Measurements from ENCODE around the gene COL24A1. TPM values are rescaled to one million over a fixed set of nuclear protein-coding genes. Genes with fewer than 3 reads are reported as not detected.
A peak's percentile ranks its signal among the peaks of the same experiment; 100 is the strongest.

COL24A1 gene
- total and polyA plus RNA-seq, 2 of the 13 experiments (the other 11 are each of a cell fraction or from before 2014, with no cell fraction given) = 0.04 to 0.13 TPM

DNA sequence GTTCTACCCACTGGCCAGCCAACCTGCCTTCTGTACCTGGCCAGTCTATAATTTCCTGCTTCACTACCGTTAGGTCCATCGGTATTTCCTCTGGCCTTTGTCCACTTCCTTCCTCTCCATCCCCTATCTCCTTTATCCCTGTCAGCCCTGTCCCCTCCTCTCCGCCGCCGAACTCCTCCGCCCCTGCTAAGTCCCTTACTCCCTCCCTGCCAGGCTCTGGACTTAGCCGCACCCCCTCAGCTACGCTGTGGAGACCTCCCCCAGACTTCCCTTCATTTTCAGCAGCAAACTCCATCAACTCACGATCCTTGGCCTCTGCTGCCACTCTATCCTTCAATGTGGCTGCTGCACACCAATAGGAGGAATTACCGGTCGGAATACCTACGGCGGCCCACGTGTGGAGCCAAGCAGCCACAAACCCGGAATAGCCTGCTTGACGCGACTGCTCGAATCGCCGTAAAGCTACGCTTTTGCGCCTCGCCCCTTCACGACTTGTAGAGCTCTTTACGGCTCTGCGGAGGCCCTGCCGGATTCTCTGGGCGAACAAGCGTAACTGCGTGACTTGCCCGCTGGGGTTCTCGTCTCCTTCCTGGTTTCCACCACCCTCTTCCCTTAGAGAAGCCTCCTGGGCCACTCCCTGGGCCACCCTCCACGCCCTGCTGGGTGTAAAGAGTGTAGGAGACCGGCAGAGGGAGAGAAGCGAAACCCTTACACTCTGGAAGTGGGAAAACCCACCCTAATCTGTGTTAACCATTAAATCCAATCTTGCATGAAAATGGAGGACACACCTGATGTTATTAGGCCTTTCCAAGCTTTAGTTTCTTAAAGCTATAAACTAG lies 448.4 kb downstream of the COL24A1 start, which contains the start of gene ZNHIT6 (continued):
- TF ChIP-seq, protein P1, sequence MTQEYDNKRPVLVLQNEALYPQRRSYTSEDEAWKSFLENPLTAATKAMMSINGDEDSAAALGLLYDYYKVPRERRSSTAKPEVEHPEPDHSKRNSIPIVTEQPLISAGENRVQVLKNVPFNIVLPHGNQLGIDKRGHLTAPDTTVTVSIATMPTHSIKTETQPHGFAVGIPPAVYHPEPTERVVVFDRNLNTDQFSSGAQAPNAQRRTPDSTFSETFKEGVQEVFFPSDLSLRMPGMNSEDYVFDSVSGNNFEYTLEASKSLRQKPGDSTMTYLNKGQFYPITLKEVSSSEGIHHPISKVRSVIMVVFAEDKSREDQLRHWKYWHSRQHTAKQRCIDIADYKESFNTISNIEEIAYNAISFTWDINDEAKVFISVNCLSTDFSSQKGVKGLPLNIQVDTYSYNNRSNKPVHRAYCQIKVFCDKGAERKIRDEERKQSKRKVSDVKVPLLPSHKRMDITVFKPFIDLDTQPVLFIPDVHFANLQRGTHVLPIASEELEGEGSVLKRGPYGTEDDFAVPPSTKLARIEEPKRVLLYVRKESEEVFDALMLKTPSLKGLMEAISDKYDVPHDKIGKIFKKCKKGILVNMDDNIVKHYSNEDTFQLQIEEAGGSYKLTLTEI (CRISPR knock-in tag; conservative IDR thresholded peaks at IDR 0.05) = no peak
- TF ChIP-seq POLR2A (IDR thresholded peaks at IDR 0.05; ENCODE audit: insufficient read depth in 1 of 2, low read depth in 2 of 2, low read length in 2 of 2) (peak; percentile 68 to 80), ZFY (CRISPR knock-in tag; IDR thresholded peaks at IDR 0.05) (peak; percentile 92), NR2C2 (CRISPR knock-in tag; IDR thresholded peaks at IDR 0.05; ENCODE audit: borderline replicate concordance) (0 out of 2 replicates have a peak, but pooled peaks have one; percentile 38), AKAP8 (CRISPR knock-in tag; IDR thresholded peaks at IDR 0.05) (0 out of 2 replicates have a peak, but pooled peaks have one; percentile 51), HDAC2 (CRISPR knock-in tag; IDR thresholded peaks at IDR 0.05) (peak; percentile 83), PHF20 (CRISPR knock-in tag; IDR thresholded peaks at IDR 0.05) (peak; percentile 97), PHF21A (CRISPR knock-in tag; IDR thresholded peaks at IDR 0.05) (peak; percentile 88), PCBP2 (optimal IDR thresholded peaks at IDR 0.05; ENCODE audit: low read depth, low read length, poor library complexity, severe bottlenecking) (no peak), CREB1 (IDR thresholded peaks at IDR 0.05) (peak; percentile 60; the same call in 1 of the 2 replicates), CREB1 (CRISPR knock-in tag; IDR thresholded peaks at IDR 0.05) (peak; percentile 93), ZNF501 (CRISPR knock-in tag; IDR thresholded peaks at IDR 0.05) (peak; percentile 89), ARID2 (CRISPR knock-in tag; IDR thresholded peaks at IDR 0.05; ENCODE audit: borderline replicate concordance) (no peak), ZNF292 (CRISPR knock-in tag; IDR thresholded peaks at IDR 0.05; ENCODE audit: borderline replicate concordance, low read depth) (peak; percentile 78; the same call in 1 of the 2 replicates), HNRNPUL1 (IDR thresholded peaks at IDR 0.05; ENCODE audit: low read depth, low read length) (no peak), ZNF10 (CRISPR knock-in tag; IDR thresholded peaks at IDR 0.05; ENCODE audit: borderline replicate concordance, low read depth) (no peak), ZSCAN9 (CRISPR knock-in tag; IDR thresholded peaks at IDR 0.05; ENCODE audit: borderline replicate concordance) (peak; percentile 63; the same call in 1 of the 2 replicates), IRF2 (CRISPR knock-in tag; IDR thresholded peaks at IDR 0.05) (peak; percentile 96), MTA1 (CRISPR knock-in tag; IDR thresholded peaks at IDR 0.05; ENCODE audit: borderline replicate concordance) (no peak), RCOR2 (CRISPR knock-in tag; IDR thresholded peaks at IDR 0.05) (no peak), TBX2 (CRISPR knock-in tag; IDR thresholded peaks at IDR 0.05; ENCODE audit: borderline replicate concordance) (peak; percentile 77; the same call in 1 of the 2 replicates)
- TF ChIP-seq, protein P2, sequence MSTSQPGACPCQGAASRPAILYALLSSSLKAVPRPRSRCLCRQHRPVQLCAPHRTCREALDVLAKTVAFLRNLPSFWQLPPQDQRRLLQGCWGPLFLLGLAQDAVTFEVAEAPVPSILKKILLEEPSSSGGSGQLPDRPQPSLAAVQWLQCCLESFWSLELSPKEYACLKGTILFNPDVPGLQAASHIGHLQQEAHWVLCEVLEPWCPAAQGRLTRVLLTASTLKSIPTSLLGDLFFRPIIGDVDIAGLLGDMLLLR (CRISPR knock-in tag; IDR thresholded peaks at IDR 0.05) = peak; percentile 85; the same call in 1 of the 2 replicates
- TF ChIP-seq, protein P3, sequence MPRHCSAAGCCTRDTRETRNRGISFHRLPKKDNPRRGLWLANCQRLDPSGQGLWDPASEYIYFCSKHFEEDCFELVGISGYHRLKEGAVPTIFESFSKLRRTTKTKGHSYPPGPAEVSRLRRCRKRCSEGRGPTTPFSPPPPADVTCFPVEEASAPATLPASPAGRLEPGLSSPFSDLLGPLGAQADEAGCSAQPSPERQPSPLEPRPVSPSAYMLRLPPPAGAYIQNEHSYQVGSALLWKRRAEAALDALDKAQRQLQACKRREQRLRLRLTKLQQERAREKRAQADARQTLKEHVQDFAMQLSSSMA (CRISPR knock-in tag; IDR thresholded peaks at IDR 0.05) = no peak
- TF ChIP-seq, protein P4, sequence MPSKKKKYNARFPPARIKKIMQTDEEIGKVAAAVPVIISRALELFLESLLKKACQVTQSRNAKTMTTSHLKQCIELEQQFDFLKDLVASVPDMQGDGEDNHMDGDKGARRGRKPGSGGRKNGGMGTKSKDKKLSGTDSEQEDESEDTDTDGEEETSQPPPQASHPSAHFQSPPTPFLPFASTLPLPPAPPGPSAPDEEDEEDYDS (CRISPR knock-in tag; IDR thresholded peaks at IDR 0.05) = peak; percentile 71
- TF ChIP-seq, protein P5, sequence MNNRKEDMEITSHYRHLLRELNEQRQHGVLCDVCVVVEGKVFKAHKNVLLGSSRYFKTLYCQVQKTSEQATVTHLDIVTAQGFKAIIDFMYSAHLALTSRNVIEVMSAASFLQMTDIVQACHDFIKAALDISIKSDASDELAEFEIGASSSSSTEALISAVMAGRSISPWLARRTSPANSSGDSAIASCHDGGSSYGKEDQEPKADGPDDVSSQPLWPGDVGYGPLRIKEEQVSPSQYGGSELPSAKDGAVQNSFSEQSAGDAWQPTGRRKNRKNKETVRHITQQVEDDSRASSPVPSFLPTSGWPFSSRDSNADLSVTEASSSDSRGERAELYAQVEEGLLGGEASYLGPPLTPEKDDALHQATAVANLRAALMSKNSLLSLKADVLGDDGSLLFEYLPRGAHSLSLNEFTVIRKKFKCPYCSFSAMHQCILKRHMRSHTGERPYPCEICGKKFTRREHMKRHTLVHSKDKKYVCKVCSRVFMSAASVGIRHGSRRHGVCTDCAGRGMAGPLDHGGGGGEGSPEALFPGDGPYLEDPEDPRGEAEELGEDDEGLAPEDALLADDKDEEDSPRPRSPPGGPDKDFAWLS (CRISPR knock-in tag; IDR thresholded peaks at IDR 0.05; ENCODE audit: borderline replicate concordance) = no peak
